Stimulated activated CD4-positive, alpha-beta T cell treated with anti-CD3 and anti-CD28 coated beads, Interleukin-15, amount 100 ng/mL, for 48 hours (primary cell): Measurements from ENCODE around the gene ADIPOQ.
A peak's percentile ranks its signal among the peaks of the same experiment; 100 is the strongest.
"Not testable (repeated sequence)": the region's sequence is repeated elsewhere in the genome, so short reads cannot be mapped to it uniquely, and the experiment has no call there.

ENCODE experiments used
- DNase-seq, 2 donors: peaks; one replicate each; pipeline ENCODE4 v3.0.0-alpha.2; 2020; ENCODE audit warnings: low read depth in 2 of 2

The ADIPOQ gene

GRCh38 chr3:186870421-186871201 is 28.1 kb downstream of the ADIPOQ start:
- DNase-seq = no peak

- no peak for DNase-seq
These were observed 29.0 kb downstream of the ADIPOQ start for GRCh38 chr3:186871403-186871924.

- not testable (repeated sequence) for DNase-seq
These were observed 31.3 kb downstream of the ADIPOQ start for GRCh38 chr3:186873796-186874195.

- DNase-seq = not testable (repeated sequence)
These were observed 31.7 kb downstream of the ADIPOQ start for GRCh38 chr3:186874216-186874615.

- not testable (repeated sequence) for DNase-seq
These were observed 32.3 kb downstream of the ADIPOQ start for GRCh38 chr3:186874841-186875240.

GRCh38 chr3:186875708-186876107 is 33.2 kb downstream of the ADIPOQ start:
- no peak for DNase-seq

GRCh38 chr3:186879781-186880180 is 37.3 kb downstream of the ADIPOQ start:
- DNase-seq = no peak

- DNase-seq = no peak
These were observed 37.9 kb downstream of the ADIPOQ start for GRCh38 chr3:186880406-186880805.

GRCh38 chr3:186882150-186882524 is 39.6 kb downstream of the ADIPOQ start:
- no peak for DNase-seq

GRCh38 chr3:186882881-186883685 is 40.6 kb downstream of the ADIPOQ start:
- DNase-seq = peak; percentile 39 to 62

- DNase-seq = no peak
These were observed 41.2 kb downstream of the ADIPOQ start for GRCh38 chr3:186883686-186884058.

- DNase-seq = not testable (repeated sequence)
These were observed 42.4 kb downstream of the ADIPOQ start for GRCh38 chr3:186884868-186885267.

GRCh38 chr3:186886202-186886981 is 43.9 kb downstream of the ADIPOQ start:
- DNase-seq = no peak

- DNase-seq = not testable (repeated sequence)
These were observed 45.0 kb downstream of the ADIPOQ start for GRCh38 chr3:186887507-186887938.

GRCh38 chr3:186888569-186888968 is 46.1 kb downstream of the ADIPOQ start:
- DNase-seq = no peak

GRCh38 chr3:186889698-186890097 is 47.2 kb downstream of the ADIPOQ start:
- DNase-seq = not testable (repeated sequence)

- no peak for DNase-seq
These were observed 48.4 kb downstream of the ADIPOQ start for GRCh38 chr3:186890911-186891310.

GRCh38 chr3:186893071-186893470 is 50.6 kb downstream of the ADIPOQ start:
- not testable (repeated sequence) for DNase-seq

- no peak for DNase-seq
These were observed 52.9 kb downstream of the ADIPOQ start for GRCh38 chr3:186895406-186895805.

- no peak for DNase-seq
These were observed 53.5 kb downstream of the ADIPOQ start for GRCh38 chr3:186896006-186896405.

- DNase-seq = no peak
These were observed 54.4 kb downstream of the ADIPOQ start for GRCh38 chr3:186896875-186897274.
